Esophagus muscularis mucosa (tissue), 4 donors: ENCODE measurements around the gene ANKDD1A. TPM values are rescaled to one million over a fixed set of nuclear protein-coding genes. Genes with fewer than 3 reads are reported as not detected.

Experiments
- DNase-seq: peaks from one replicate; pipeline ENCODE4 v3.0.0-alpha.2; 2017; ENCODE audit errors: extremely low spot score
- H3K27ac ChIP-seq, 4 donors: fragments of 200-600 bp; sonication (generic); replicated peaks in 1 of 4; 1 replicate in 3 of 4; 2 replicates in 1 of 4; pipeline ENCODE4 v1.5.1; 2016 to 2019; ENCODE audit warnings: mild to moderate bottlenecking in 1 of 4
- H3K27me3 ChIP-seq, 4 donors: fragments of 200-600 bp; sonication (generic); one replicate each; pipeline versions ENCODE4 v1.5.1 to v1.6.0; 2016 to 2019
- H3K36me3 ChIP-seq, 4 donors: fragments of 200-600 bp; sonication (generic); one replicate each; pipeline ENCODE4 v1.5.1; 2016 to 2019
- H3K4me1 ChIP-seq, 4 donors: fragments of 200-600 bp; sonication (generic); one replicate each; pipeline ENCODE4 v1.5.1; 2016 to 2019
- H3K4me3 ChIP-seq, 4 donors: fragments of 200-600 bp; sonication (generic); 1 replicate in 2 of 4; 2 replicates in 2 of 4; pipeline ENCODE4 v1.5.1; 2016 to 2019; ENCODE audit warnings: mild to moderate bottlenecking in 4 of 4, moderate library complexity in 1 of 4
- H3K9me3 ChIP-seq, 4 donors: fragments of 200-600 bp; sonication (generic); 1 replicate in 3 of 4; 2 replicates in 1 of 4; pipeline ENCODE4 v1.5.1; 2016 to 2019
- CTCF ChIP-seq, 3 experiments: fragments of 200-600 bp in 2 of 3; fragments of 450-650 bp in 1 of 3; sonication (generic) in 2 of 3; IDR thresholded peaks; one replicate each; pipeline ENCODE4 v1.5.1; 2017 to 2019; ENCODE audit warnings: antibody characterized with exemption in 3 of 3, mild to moderate bottlenecking in 2 of 3, moderate library complexity in 1 of 3
- EP300 ChIP-seq: sonication (generic); formaldehyde crosslinking; IDR thresholded peaks from one replicate; pipeline ENCODE4 v1.6.1; 2017; ENCODE audit warnings: antibody characterized with exemption
- POLR2A ChIP-seq: fragments of 450-650 bp; IDR thresholded peaks from one replicate; pipeline ENCODE4 v1.6.1; 2017; ENCODE audit warnings: antibody characterized with exemption, moderate library complexity, mild to moderate bottlenecking, low read depth
- POLR2AphosphoS5 ChIP-seq, 2 donors: sonication (generic); formaldehyde crosslinking; IDR thresholded peaks; one replicate each; pipeline ENCODE4 v1.6.1; 2017; ENCODE audit warnings: antibody characterized with exemption in 2 of 2
- WGBS: methylation state at CpG from one replicate; pipeline ENCODE4 v1.1.5; 2018; 5-methylcytosine and 5-hydroxymethylcytosine counted together
- intact Hi-C: fragments of 100-400 bp; cut with DNase I; formaldehyde crosslinking; loops from one replicate; pipeline ENCODE4 v1.15.1; 2023
- total RNA-seq, 4 donors: library from RNA; depleted of rRNA; stranded (reverse); fragments of >200 nt; gene quantifications; one replicate each; pipeline versions ENCODE4 v1.1.0 to v1.2.1, GENCODE V29; 2016

ANKDD1A gene
- total RNA-seq, 4 donors from 2014 or later = 10.0 to 14.7 (median 11.0) TPM

DNA sequence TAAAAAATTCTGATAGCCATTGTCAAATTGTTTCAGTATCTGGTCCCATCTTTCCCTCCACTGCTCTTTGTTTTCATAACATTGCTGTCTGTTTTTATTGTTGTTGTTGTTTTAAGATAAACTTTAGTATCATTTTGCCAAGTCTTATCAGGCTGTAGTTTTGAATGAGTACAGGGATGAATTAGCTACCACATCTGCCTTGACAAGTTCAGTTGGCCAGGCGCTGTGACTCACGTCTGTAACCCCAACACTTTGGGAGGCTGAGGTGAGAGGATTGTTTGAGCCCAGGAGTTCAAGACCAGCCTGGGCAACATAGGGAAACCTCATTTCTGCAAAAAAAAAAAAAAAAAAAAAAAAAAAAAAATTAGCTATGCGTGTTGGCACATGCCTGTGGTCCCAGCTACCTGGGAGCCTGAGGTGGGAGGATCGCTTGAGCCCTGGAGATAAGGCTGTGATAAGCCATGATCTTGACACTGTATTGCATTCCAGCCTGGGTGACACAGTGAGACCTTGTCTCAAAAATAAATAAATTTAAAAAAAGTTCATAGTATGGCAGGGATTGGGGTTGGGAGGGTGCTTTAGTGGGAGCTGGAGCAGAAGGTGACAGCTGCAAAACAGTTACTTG lies 8.3 kb upstream of the ANKDD1A start:
- H3K4me1 ChIP-seq = peaks cover 0 to 16% (median 11%) of the 10 kb centered on the region in 4 donors
- DNase-seq = no peak
- H3K9me3 ChIP-seq = peaks cover 8 to 14% (median 13%) of the 10 kb centered on the region in 4 donors
- H3K27ac ChIP-seq = no peak overlapping the region
- TF ChIP-seq POLR2A (no peak), POLR2AphosphoS5 (IDR thresholded peaks at IDR 0.05) (no peak), EP300 (no peak), CTCF (IDR thresholded peaks at IDR 0.05) (no peak)
- intact Hi-C loops = no loop called here
- H3K4me3 ChIP-seq = no peak overlapping the region
- H3K36me3 ChIP-seq = no peaks in the 10 kb centered on the region
- no peaks in the 10 kb centered on the region for H3K27me3 ChIP-seq
- 97% methylated on average over 4 of the region's 4 CpGs for WGBS

DNA sequence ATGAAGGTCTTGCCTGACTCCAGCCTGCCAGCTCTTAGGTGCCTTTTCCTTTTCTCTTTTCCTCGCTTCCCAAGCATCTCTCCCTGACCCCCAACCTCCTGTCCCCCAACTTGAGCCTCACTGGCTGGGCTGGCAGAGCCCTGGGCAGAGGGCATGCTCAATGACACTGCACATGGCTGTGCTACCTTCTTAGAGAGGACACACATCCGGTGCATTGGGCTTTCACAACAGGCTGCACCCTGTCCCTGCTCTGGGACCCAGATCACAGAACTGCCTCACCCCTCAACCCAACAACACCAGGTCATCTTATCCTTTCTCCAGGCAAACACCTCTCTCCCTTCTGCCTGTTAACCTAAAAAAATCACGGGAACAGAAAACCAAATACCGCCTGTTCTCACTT lies 7.5 kb upstream of the ANKDD1A start:
- WGBS = 90% methylated on average over 4 of the region's 4 CpGs
- peaks cover 0 to 13% (median 11%) of the 10 kb centered on the region in 4 donors for H3K4me1 ChIP-seq
- peaks cover 8 to 14% (median 13%) of the 10 kb centered on the region in 4 donors for H3K9me3 ChIP-seq
- H3K4me3 ChIP-seq = no peak overlapping the region
- no peaks in the 10 kb centered on the region for H3K27me3 ChIP-seq
- no peak for DNase-seq
- TF ChIP-seq POLR2AphosphoS5 (IDR thresholded peaks at IDR 0.05) (no peak), EP300 (no peak), POLR2A (no peak), CTCF (IDR thresholded peaks at IDR 0.05) (no peak)
- H3K36me3 ChIP-seq = no peaks in the 10 kb centered on the region
- intact Hi-C loops = loop anchor here (2.0 kb wide), 1 partner anchor 173 kb away; no protein-coding TSS in a partner anchor
- no peak overlapping the region for H3K27ac ChIP-seq

DNA sequence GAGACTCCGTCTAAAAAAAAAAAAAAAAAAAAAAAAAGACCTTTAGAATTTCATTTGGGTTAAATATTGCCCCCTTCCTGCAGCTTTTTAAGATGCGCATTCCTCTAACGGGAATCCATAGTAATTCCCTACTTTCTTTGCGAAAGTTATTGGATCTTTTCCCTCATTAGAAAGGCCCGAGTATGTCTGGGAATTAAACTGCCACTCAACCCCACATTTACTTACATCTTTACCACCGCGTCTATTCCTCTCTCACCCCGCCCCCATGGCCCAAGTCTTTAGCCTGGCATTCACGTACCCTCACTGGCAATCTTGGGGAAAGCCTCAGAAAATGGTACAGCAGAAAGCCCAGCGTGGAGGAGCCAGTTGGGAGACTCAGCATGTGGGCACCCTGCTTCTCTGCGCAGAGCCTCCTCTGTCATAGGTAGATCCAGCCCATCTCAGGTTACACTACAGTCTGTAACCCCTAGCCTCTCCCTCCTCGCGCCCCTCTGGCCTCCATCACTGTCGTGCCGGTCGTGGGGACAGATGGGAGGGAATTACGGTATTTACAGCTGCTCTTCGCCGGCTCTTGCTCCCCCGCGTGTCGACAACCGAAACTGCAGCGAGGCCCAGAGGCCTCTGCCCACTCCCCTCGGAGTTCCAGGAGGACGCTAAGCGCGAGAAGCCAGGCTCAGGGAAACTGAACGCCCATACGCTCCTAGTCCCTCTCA lies 6.4 kb upstream of the ANKDD1A start:
- peaks cover 8 to 14% (median 13%) of the 10 kb centered on the region in 4 donors for H3K9me3 ChIP-seq
- intact Hi-C loops = loop anchor here (2.0 to 5.0 kb wide), 3 partner anchors 63 to 218 kb away; partner anchors contain the start of gene PLEKHO2
- no peaks in the 10 kb centered on the region for H3K27me3 ChIP-seq
- peak overlapping the region; percentile 39 to 50 (median 48) for H3K4me3 ChIP-seq
- H3K36me3 ChIP-seq = no peaks in the 10 kb centered on the region
- H3K27ac ChIP-seq = peak overlapping the region in 3 of 4 donors; percentile 30 to 61 (median 38)
- peaks cover 0 to 13% (median 11%) of the 10 kb centered on the region in 4 donors for H3K4me1 ChIP-seq
- WGBS = 20% methylated on average over 23 of the region's 30 CpGs
- peak; percentile 95 for DNase-seq
- TF ChIP-seq CTCF (IDR thresholded peaks at IDR 0.05) (peak; percentile 90 to 100 (median 95)), POLR2AphosphoS5 (IDR thresholded peaks at IDR 0.05) (peak; percentile 38 to 56), POLR2A (no peak), EP300 (no peak)

GRCh38 chr15:64905941-64906340 lies 5.8 kb upstream of the ANKDD1A start:
- peak overlapping the region in 2 of 4 donors; percentile 47 to 50 for H3K4me3 ChIP-seq
- WGBS = 95% methylated on average over 6 of the region's 9 CpGs

More at GRCh38 chr15:64905941-64906340, 5.8 kb upstream of the ANKDD1A start:
- no peak for DNase-seq
- Histone ChIP-seq H3K4me1 (peaks cover 0 to 16% (median 14%) of the 10 kb centered on the region in 4 donors), H3K36me3 (no peaks in the 10 kb centered on the region), H3K27ac (peak overlapping the region in 1 of 4 donors; percentile 30), H3K27me3 (no peaks in the 10 kb centered on the region), H3K9me3 (peaks cover 6 to 10% (median 8%) of the 10 kb centered on the region in 4 donors)
- intact Hi-C loops = loop anchor here (2.0 to 5.0 kb wide), 3 partner anchors 64 to 219 kb away; partner anchors contain the start of gene PLEKHO2
- TF ChIP-seq CTCF (IDR thresholded peaks at IDR 0.05) (no peak), POLR2AphosphoS5 (IDR thresholded peaks at IDR 0.05) (no peak), EP300 (no peak), POLR2A (no peak)
